BE2C (cell line): ENCODE data around the gene CLIC3.
"Not testable (repeated sequence)": the region's sequence is repeated elsewhere in the genome, so short reads cannot be mapped to it uniquely, and the experiment has no call there.

ENCODE experiments used
- DNase-seq: peaks from one replicate; pipeline ENCODE4 v3.0.0-alpha.2; 2020
- H3K27me3 ChIP-seq: fragments of 250-450 bp; sonication (Bioruptor Pico); 2 replicates; pipeline ENCODE4 v1.5.1; 2020; ENCODE audit warnings: mild to moderate bottlenecking
- H3K36me3 ChIP-seq: fragments of 250-450 bp; sonication (Bioruptor Pico); 2 replicates; pipeline ENCODE4 v1.5.1; 2020; ENCODE audit warnings: mild to moderate bottlenecking
- H3K4me1 ChIP-seq: fragments of 250-450 bp; sonication (Bioruptor Pico); 2 replicates; pipeline ENCODE4 v1.5.1; 2020
- H3K4me3 ChIP-seq: 2 replicates; pipeline ENCODE4 v1.5.1; 2011; ENCODE audit warnings: low read depth, low read length
- H3K9me3 ChIP-seq: fragments of 250-450 bp; sonication (Bioruptor Pico); 2 replicates; pipeline ENCODE4 v1.5.1; 2020
- TF ChIP-seq, protein P1 (sequence below): IDR thresholded peaks from 2 replicates; pipeline ENCODE4 v1.5.1; 2012; ENCODE audit warnings: mild to moderate bottlenecking, low read depth, low read length

The CLIC3 gene

DNA sequence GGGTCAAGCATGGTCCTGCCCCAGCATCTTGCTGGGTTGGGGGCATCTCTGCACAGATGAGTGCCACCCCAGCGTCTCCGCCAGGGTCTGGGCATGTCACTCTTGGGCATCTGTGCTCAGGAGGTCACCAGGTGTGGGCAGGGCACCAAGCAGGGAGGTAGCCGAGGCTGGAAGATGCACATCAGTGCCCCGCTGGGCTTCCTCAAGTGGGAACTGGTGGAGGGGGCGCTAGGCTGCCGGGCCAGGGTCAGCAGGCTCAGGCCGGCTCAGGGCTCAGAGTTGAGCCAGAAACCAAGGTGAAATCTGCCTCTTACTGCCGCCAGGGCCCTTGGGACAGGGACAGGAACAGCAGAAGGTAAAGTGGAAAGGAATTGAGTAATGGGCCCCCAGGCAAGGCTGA lies 39.6 kb upstream of the CLIC3 start:
- Histone ChIP-seq H3K4me3 (no peak overlapping the region), H3K36me3 (peaks cover 24% of the 10 kb centered on the region), H3K4me1 (peaks cover 2% of the 10 kb centered on the region), H3K9me3 (no peaks in the 10 kb centered on the region), H3K27me3 (no peaks in the 10 kb centered on the region)
- TF ChIP-seq, protein P1, sequence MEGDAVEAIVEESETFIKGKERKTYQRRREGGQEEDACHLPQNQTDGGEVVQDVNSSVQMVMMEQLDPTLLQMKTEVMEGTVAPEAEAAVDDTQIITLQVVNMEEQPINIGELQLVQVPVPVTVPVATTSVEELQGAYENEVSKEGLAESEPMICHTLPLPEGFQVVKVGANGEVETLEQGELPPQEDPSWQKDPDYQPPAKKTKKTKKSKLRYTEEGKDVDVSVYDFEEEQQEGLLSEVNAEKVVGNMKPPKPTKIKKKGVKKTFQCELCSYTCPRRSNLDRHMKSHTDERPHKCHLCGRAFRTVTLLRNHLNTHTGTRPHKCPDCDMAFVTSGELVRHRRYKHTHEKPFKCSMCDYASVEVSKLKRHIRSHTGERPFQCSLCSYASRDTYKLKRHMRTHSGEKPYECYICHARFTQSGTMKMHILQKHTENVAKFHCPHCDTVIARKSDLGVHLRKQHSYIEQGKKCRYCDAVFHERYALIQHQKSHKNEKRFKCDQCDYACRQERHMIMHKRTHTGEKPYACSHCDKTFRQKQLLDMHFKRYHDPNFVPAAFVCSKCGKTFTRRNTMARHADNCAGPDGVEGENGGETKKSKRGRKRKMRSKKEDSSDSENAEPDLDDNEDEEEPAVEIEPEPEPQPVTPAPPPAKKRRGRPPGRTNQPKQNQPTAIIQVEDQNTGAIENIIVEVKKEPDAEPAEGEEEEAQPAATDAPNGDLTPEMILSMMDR: no peak
- no peak for DNase-seq

DNA sequence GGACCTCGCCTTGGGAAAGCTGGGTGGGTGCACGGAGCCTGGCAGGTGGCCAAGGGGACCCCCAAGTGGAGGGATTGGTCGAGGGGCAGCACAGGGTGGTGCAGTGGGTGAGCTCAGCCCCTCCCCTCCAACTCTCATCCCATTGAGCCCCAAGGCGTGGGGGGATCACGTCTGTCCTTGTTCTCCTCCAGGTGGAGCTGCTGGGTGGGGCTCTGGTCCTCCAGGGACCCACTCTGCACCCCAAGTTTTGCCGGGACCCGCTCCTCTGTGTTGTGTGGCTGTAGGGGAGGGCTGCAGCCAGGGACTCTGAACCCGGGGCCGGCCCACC lies 39.1 kb upstream of the CLIC3 start:
- Histone ChIP-seq H3K4me1 (peaks cover 2% of the 10 kb centered on the region; the same call in 1 of the 2 replicates), H3K27me3 (no peaks in the 10 kb centered on the region), H3K9me3 (no peaks in the 10 kb centered on the region), H3K36me3 (peaks cover 19% of the 10 kb centered on the region), H3K4me3 (no peak overlapping the region)
- DNase-seq: no peak
- TF ChIP-seq, protein P1: no peak

DNA sequence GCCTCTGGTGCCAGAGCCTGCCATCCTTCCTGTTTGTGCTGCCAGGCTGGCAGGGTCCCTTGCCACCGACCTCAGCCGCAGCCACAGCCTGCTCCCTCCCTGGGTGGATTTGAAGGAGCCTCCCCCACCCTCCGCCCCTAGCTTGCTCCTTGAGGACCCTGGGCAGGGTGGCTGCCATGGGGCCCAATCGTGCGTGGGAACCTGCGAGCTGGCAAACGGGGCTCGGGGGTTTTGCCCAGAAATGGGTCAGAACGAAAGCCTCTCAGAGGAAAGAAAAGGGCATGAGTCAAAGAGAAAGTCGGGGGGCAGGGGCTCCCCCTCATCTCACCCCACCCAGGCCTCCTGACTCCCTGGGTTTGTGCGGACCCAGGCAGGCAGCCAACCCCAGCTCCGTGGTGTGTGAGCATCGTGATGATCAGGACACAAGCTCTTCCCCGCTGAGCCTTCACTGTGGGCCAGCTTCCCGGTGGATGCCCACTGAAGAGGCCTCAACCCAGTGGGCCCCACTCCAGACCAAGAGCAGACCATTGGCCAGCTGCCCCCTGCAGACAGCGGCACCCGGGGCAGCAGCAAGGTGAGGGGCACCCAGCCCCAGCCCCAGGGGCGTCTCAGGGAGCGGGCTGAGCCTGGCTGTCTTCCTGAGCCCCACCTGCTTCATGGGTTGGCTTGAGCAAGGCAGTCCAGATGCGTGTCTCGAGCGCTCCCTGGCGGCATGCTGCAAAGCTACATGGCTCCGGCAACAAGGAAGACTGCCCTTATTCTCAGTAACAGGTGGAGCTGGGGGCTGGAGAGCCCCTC lies 38.5 kb upstream of the CLIC3 start:
- peaks cover 2% of the 10 kb centered on the region; the same call in 1 of the 2 replicates for H3K4me1 ChIP-seq
- H3K27me3 ChIP-seq: no peaks in the 10 kb centered on the region
- no peaks in the 10 kb centered on the region for H3K9me3 ChIP-seq
- H3K36me3 ChIP-seq: peaks cover 16% of the 10 kb centered on the region
- H3K4me3 ChIP-seq: peak overlapping the region; percentile 17; the same call in 1 of the 2 replicates
- peak; percentile 90 for DNase-seq
- TF ChIP-seq, protein P1: peak; percentile 95

DNA sequence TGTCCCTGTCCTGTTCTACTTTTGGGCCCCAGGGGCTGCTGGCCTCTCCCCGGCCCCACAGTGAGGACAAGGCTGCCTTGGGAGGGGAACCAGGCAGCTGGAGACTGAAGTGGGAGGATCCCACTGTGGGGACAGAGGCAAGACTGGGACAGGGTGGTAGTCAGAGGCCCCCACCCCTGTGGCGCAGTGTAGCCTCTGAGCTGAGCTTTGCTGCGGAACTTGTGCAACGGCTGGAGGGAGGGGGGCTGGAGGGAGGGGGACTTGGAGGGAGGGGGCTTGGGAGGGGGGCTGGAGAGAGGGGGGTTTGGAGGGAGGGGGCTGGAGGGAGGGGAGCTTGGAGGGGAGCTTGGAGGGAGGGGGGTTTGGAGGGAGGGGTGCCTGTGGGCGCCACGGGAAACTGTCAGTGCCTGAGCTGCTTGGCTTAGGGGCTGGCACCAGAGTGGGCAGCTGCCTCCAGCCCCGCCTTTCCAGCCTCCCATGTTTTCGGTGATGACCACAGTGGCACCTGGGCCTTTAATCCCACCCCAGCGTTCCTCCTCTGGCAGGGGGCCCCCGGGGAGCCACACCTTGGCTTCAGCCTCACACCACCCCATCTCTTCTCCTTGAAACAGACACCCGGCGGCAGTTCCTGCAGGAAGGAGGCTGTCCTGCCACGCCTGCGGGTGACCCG lies 37.8 kb upstream of the CLIC3 start:
- Histone ChIP-seq H3K27me3 (no peaks in the 10 kb centered on the region), H3K4me1 (peaks cover 2% of the 10 kb centered on the region; the same call in 1 of the 2 replicates), H3K9me3 (no peaks in the 10 kb centered on the region), H3K36me3 (peaks cover 9% of the 10 kb centered on the region), H3K4me3 (no peak overlapping the region)
- DNase-seq: no peak
- TF ChIP-seq, protein P1: no peak

DNA sequence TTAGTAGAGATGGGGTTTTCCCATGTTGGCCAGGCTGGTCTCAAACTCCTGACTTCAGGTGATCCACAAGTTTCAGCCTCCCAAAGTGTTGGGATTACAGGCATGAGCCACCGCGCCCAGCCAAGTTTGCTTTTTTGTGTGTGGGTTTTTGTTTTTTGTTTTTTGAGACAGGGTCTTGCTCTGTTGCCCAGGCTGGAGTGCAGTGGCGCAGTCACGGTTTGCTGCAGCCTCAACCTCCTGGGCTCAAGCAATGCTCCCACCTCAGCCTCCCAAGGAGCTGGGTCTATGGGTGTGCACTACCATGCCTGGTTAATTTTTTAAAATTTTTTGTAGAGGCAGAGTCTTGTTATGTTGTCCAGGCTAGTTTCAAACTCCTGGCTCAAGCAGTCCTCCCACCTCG lies 37.1 kb upstream of the CLIC3 start:
- DNase-seq: not testable (repeated sequence)

DNA sequence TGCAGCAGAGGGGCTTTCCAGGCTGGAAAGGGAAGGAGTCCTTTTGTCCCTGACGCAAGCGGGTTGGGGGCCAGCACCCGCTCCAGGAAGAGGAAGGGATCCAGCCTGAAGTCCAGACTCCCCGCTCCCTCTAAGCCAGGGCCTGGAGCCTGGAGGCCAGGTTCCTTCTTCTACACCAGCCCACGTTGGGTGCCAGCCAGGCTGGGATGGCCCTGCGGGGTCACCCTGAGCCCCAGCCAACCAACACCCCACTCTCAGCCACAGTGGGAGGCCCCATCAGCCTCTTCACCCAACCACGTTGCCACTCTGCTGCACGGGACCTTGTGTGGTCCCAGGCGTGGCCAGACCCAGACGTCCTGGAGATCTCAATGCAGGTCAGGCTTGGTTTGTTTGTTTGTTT lies 36.5 kb upstream of the CLIC3 start:
- no peak overlapping the region for H3K4me3 ChIP-seq
- no peaks in the 10 kb centered on the region for H3K27me3 ChIP-seq
- no peak for DNase-seq
- H3K9me3 ChIP-seq: no peaks in the 10 kb centered on the region
- H3K4me1 ChIP-seq: peaks cover 2% of the 10 kb centered on the region; the same call in 1 of the 2 replicates
- peaks cover 2% of the 10 kb centered on the region; the same call in 1 of the 2 replicates for H3K36me3 ChIP-seq
- TF ChIP-seq, protein P1: no peak

More for the DNA sequence above, 37.1 kb upstream of the CLIC3 start:
- H3K36me3 ChIP-seq, H3K4me1 ChIP-seq, H3K9me3 ChIP-seq, H3K4me3 ChIP-seq, H3K27me3 ChIP-seq: not testable (repeated sequence)
